Fibroblast of peridontal ligament (primary cell): ENCODE measurements around the gene PHYHD1.

Experiments
- DNase-seq: peaks from one replicate; pipeline ENCODE4 v3.0.0-alpha.2; 2010; ENCODE audit errors: extremely low read depth

Gene PHYHD1

DNA sequence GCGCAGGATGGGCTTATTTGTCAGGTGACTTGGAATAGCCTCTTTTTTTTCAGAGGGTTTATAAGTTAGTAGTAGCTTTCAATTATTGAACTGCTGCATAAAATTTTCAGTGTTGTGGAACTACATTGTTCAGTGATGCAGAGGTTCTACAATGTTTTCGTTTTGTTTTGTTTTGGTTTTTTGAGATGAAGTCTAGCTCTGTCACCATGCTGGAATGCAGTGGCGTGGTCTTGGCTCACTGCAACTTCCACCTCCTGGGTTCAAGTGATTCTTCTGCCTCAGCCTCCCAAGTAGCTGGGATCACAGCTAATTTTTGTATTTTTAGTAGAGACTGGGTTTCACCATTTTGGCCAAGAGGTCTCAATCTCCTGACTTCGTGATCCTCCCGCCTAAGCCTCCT lies 48.7 kb downstream of the PHYHD1 start:
- DNase-seq, result peak; percentile 33

- peak; percentile 69 for DNase-seq
These were observed 52.2 kb downstream of the PHYHD1 start for GRCh38 chr9:128972956-128973355.

DNA sequence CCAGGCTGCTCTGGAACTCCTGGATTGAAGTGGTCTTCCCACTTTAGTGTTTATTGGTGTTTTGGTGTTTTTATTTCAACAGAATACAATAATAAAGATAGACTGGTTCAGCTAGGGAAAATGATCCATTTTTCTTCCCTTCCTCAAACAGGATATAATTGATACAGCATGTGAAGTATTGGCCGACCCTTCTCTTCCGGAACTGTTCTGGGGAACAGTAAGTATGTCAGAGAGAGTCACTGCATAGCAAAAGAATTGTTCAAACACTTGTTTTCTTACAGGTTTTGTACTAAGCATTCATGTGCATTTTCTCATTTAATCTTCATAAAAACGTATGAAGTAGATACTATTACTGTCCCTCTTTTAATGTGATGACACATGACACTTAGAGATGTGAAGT lies 58.3 kb downstream of the PHYHD1 start:
- DNase-seq, result peak; percentile 13

GRCh38 chr9:128983536-128983935 lies 62.8 kb downstream of the PHYHD1 start:
- no peak for DNase-seq

DNA sequence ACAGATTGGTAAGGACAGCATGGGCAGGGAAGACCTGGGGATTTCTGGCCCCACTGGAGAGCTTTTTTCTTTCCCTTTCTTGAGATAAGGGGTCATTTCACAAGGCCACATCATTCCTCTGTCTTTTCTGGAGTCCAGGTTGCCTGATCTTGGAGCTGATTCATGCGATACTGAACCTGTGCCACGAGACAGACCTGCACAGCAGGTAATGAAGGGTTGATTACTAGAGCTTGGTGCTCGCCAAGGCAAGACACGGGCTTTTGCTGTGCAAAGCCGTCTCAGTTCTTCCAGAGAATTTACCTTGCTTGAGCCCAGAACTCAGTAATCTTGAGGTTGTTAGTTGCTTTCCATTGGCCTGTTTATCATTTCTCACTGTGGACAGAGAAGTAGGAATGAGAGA lies 65.9 kb downstream of the PHYHD1 start:
- no peak for DNase-seq

DNA sequence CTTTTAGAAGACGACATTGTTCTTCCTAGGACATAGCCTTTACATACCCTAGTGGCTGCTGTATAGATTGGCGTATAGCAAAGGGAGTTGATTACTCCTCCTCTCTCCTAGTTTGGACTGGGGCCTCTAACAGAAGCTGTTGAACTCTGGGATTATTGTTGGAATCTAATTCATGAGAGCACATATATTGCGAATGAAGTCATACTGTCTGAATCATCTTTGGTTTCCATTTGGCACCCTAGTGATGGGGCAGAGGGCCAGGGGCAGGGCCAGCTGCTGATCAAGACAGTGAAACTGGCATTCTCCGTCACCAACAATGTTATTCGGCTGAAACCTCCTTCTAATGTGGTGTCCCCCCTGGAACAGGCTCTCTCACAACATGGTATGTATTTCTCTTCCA lies 67.0 kb downstream of the PHYHD1 start:
- DNase-seq, result peak; percentile 90
